Stimulated activated CD8-positive, alpha-beta memory T cell treated with anti-CD3 and anti-CD28 coated beads, Interleukin-4, amount 100 ng/mL, for 24 hours (primary cell): ENCODE measurements around the gene CDHR1.

ENCODE experiments used
- DNase-seq: peaks from one replicate; pipeline ENCODE4 v3.0.0-alpha.2; 2020; ENCODE audit warnings: low read depth

CDHR1 gene

GRCh38 chr10:84263716-84264115 lies 69.4 kb downstream of the CDHR1 start:
- DNase-seq, result no peak

GRCh38 chr10:84264611-84265141 lies 70.3 kb downstream of the CDHR1 start:
- DNase-seq, result peak; percentile 50

DNA sequence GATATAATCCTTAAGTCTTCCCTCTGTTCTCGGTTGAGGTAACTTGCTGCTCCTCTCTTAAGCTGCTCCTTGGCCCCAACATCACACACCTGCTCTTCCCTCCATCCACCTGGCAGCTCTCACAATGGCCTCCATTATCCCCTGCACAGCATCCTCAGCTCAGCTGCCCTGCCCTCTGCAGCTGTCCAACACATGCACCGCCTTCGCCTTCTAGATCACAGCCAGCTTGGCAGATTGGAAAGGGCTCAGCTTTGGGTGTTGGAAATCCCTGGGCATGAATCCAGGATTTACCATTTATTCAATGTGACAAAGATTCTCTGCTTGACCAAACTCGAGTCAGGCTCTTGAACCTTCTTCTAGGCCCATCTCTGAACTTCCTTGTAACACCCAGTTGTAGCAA lies 71.1 kb downstream of the CDHR1 start:
- no peak for DNase-seq

DNA sequence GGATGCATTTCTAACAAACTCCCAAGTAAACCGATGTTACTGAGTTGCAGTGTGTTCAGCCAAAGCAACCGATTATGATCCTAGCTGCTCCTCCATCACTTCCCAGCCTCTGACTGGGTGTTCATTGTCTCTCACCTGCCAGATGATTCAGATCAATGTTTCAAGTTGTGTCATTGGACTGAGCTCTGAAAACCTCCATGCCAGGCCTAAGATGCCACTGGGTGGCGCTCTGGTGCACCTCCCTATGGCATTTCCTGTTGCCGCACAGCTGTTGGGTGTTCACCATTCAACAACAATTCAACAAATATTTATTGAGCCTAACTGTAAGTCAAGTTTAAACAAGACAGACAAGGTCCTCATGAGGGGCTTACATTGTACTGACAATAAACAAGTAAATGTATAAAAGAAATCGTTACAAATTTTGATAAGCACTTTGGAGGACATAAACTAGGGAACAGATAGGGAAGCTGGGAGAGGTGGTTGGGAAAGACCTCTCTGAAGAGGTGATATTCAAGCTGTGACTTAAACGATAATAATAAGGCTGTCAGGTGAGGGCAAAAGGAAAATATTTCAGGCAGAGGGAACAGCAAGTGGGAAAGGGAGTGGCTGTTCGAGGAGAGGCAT lies 73.3 kb downstream of the CDHR1 start:
- peak; percentile 64 for DNase-seq

GRCh38 chr10:84269162-84269561 lies 74.8 kb downstream of the CDHR1 start:
- no peak for DNase-seq
